Stimulated activated CD8-positive, alpha-beta memory T cell treated with anti-CD3 and anti-CD28 coated beads, Interleukin-7, amount 100 ng/mL, for 24 hours (primary cell): ENCODE measurements around the gene TIMMDC1.
"Not testable (repeated sequence)": the region's sequence is repeated elsewhere in the genome, so short reads cannot be mapped to it uniquely, and the experiment has no call there.

Source experiments
- DNase-seq: peaks from one replicate; pipeline ENCODE4 v3.0.0-alpha.2; 2020; ENCODE audit warnings: low read depth

TIMMDC1 gene

DNA sequence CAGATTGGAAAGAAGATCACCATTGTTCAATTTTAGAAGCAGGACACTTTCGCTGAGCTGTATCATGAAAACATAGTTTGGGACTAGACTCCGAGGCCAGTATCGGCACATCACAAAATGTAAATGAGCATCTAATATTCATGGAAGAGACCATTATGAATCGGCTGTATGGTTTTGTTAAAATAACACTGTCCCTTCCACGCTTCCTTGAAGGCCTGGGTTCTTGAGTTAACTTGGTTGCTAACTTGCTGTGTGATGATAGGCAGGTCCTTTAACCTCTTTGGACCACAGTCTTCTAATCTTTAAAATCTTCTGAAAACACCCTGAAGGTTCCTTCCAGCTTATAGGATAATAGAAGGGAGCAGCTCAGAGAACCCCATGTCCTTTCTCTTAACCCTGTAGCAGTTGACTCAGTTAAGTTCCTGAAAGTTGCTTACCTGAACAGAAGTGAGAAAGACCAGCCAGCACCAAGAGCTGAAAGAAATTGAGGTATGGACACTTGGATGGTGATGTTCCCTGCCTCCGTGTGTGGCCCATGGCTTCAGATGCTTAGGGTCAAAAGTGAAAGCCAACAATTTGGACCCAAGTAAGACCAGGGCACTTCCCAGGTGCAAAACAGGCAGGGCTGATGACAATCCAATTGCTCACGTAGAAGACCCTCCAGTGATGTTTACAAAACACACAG, 59.0 kb downstream of the TIMMDC1 start:
- no peak for DNase-seq

DNA sequence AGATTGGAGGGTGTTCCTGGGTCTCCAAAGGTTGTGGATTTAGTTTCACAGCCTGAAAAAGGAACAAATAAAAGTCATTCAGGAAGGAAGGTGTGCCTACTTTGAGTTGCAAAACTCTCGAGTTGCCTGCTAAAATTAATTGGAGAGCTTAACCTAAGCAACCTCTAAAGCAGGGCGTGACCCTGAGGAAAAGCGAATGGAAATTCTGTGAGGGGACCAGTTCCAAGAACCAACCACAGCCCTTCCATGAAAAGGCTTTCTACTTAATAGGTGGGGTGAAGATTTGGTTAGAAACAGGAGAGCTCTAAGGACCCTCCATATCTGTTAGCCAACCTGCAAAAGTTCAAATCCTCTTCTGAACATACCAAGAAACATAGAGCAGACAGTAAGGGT, 59.5 kb downstream of the TIMMDC1 start:
- no peak for DNase-seq

DNA sequence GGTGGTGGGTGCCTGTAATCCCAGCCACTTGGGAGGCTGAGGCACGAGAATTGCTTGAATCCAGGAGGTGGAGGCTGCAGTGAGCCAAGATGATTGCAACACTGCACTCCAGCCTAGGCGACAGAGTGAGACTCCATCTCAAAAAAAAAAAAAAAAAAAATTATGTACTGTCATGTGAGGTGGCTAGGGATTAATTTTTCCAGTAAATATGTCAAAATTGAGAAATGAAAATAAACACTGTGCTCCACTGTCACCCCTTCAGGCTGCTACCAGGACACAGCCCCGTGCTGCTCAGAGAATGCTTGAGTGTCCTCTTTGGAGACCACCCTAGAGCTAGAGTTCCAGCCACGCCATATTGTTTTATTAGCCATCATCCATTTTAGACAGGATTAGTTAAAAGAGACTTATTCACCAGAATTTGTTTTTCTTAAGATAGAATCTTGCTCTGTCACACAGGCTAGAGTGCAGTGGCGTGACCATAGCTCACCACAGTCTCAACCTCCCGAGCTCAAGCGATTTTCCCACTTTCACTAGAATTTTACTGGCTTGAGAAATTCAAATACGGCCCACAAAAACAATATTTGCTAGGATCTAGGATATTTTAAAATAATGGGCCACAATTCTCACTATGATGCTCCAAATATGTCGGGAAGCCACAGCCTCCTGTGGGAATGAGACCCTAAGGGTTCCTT, 60.4 kb downstream of the TIMMDC1 start:
- no peak for DNase-seq

DNA sequence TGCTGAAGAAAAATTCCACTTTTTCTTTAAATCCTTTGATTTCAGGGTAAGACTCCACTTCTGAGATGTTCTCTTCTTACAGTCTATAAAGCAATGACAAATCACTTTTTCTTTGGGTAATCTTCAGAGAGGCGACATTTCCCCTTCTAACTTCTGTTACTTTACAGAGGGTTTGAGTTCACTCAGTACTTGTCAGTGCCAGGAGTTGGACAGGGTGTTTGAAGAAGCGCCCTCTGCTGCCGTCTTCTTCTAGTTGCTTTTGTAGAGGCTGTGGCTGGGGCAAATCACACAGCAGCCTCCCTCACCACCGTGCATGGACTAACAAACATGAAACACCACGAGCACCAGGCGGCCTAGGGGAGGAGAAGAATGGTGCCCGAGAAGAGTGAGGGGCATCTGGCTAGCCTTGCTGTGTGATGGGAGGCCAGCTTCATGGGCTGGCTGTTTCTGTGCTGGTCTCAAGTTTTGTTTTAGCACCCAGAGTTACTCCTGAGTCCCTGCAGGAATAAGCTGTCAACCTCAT, 61.2 kb downstream of the TIMMDC1 start, which contains the start of gene CD80:
TSS of gene CD80 (minus strand) at position 174 of the 523 bp plus-strand sequence. CDS start 1,886 bp downstream, outside the sequence.
- DNase-seq: no peak

GRCh38 chr3:119560160-119560559, 61.8 kb downstream of the TIMMDC1 start:
- no peak for DNase-seq

- no peak for DNase-seq
Measured at GRCh38 chr3:119562307-119562961, 64.1 kb downstream of the TIMMDC1 start.

DNA sequence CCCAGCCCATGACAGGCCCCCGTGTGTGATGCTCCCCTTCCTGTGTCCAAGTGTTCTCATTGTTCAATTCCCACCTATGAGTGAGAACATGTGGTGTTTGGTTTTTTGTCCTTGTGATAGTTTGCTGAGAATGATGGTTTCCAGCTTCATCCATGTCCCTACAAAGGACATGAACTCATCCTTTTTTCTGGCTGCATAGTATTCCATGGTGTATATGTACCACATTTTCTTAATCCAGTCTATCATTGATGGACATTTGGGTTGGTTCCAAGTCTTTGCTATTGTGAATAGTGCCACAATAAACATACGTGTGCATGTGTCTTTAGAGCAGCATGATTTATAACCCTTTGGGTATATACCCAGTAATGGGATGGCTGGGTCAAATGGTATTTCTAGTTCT, 65.0 kb downstream of the TIMMDC1 start:
- DNase-seq: not testable (repeated sequence)

- no peak for DNase-seq
Measured at GRCh38 chr3:119569156-119569555, 70.8 kb downstream of the TIMMDC1 start.

DNA sequence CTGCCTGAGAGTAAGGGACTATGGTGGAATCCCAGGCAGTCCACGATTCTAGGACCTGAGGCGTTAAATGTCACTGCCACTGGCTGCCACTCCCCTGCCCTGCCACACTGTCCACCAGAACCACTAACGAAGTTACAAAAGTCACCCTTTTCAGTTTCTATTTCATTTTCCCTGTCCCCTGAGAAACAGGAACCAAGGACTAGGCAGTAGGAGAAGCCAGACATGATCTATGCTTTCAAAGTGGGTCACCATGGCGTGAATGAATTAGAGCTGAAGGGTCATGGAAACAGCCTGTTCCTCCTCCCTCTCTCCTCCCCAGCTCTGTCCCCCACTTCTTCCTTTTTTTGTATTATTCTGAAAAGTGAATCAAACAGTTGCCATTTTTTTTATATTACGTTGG, 71.9 kb downstream of the TIMMDC1 start:
- DNase-seq: no peak

DNA sequence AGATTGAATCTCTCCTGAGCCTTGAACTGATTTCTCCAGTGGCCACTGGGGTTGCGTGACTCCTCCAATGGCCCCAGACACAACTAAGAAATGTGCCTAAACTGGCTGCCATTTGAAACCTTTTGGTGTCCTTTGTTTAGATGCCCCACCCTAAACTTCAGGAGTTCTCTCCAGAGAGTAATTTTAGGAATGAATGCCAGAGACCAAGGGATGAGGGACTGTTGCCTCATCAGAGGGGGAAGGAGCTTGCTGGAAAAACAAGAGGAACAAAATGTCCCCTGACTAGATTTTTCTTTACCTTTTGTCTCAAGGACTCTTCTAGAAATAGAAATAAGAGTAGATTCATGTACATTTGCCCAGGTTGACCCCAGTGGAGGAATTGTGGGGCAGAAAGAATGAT, 72.9 kb downstream of the TIMMDC1 start:
- no peak for DNase-seq

- DNase-seq: no peak
Measured at GRCh38 chr3:119571688-119572087, 73.3 kb downstream of the TIMMDC1 start.
